H1 (cell line): ENCODE measurements around the gene RPL41. TPM values are rescaled to one million over a fixed set of nuclear protein-coding genes. Genes with fewer than 3 reads are reported as not detected.

ENCODE experiments used
- BCL11A ChIP-seq, 2 experiments: IDR thresholded peaks; one replicate each; pipeline ENCODE4 v1.6.1; 2011; ENCODE audit warnings: low read depth in 2 of 2, low read length in 2 of 2, mild to moderate bottlenecking in 2 of 2
- CHD7 ChIP-seq: fragments of 300-600 bp; sonication (generic); IDR thresholded peaks from 2 replicates; pipeline ENCODE4 v1.7.1; 2012; ENCODE audit warnings: low read length, moderate library complexity, mild to moderate bottlenecking, inconsistent platforms; ENCODE audit not compliant: insufficient replicate concordance
- EGR1 ChIP-seq: IDR thresholded peaks from 2 replicates; pipeline ENCODE4 v1.6.1; 2011; ENCODE audit warnings: low read depth, low read length, borderline replicate concordance
- RBBP5 ChIP-seq: IDR thresholded peaks from 2 replicates; pipeline ENCODE4 v1.7.1; 2012; ENCODE audit warnings: low read depth, mild to moderate bottlenecking, inconsistent platforms, low read length, moderate library complexity, borderline replicate concordance
- SRF ChIP-seq: IDR thresholded peaks from 2 replicates; pipeline ENCODE4 v1.6.1; 2011; ENCODE audit warnings: mild to moderate bottlenecking, low read depth, low read length, moderate library complexity
- TAF1 ChIP-seq: IDR thresholded peaks from 2 replicates; pipeline ENCODE4 v1.6.1; 2011; ENCODE audit warnings: mild to moderate bottlenecking, low read depth, low read length
- polyA plus RNA-seq, 7 experiments: library from polyadenylated mRNA; depleted of rRNA in 3 of 7; stranded (reverse) in 5 of 7; unstranded in 2 of 7; fragments of >200 nt in 5 of 7; fragments of 200-250 nt in 2 of 7; gene quantifications; 1 replicate in 5 of 7; 2 replicates in 1 of 7; 4 replicates in 1 of 7; pipeline versions ENCODE4 v1.2.1 to v1.2.3, GENCODE V29; 2011 to 2013; ENCODE audit warnings: missing spikeins in 2 of 7, mixed read lengths in 2 of 7
- total RNA-seq: library from RNA; stranded (reverse); fragmentation: NEBNext Ultra II Directional; extraction: Animal tissue kit (Norgen Biotek cat#: 25700); gene quantifications from 2 replicates; pipeline ENCODE4 v1.2.1, GENCODE V29; 2021

The RPL41 gene
- total and polyA plus RNA-seq, 2 of the 8 experiments (the other 6 are each of a cell fraction or from before 2014, with no cell fraction given) = 4,440 to 16,488 TPM

- no peak for TF ChIP-seq CHD7
- TF ChIP-seq RBBP5 = no peak
- no peak for TF ChIP-seq EGR1
- no peak for TF ChIP-seq SRF
- no peak for TF ChIP-seq BCL11A (IDR thresholded peaks at IDR 0.05; ENCODE audit: low read depth in 2 of 2, low read length in 2 of 2)
- TF ChIP-seq TAF1 = no peak
Measured at GRCh38 chr12:56071648-56072047, 44.8 kb upstream of the RPL41 start (continued).
